HG03060 (cell line): Measurements from ENCODE around the gene FBXW2.
"Not testable (repeated sequence)": the region's sequence is repeated elsewhere in the genome, so short reads cannot be mapped to it uniquely, and the experiment has no call there.

Source experiments
- ATAC-seq: cut with Tn5 transposase; IDR thresholded peaks from one replicate; pipeline ENCODE4 v1.9.1; 2021; ENCODE audit warnings: low read depth, moderate number of reproducible peaks; ENCODE audit not compliant: unreplicated experiment

FBXW2 gene, protein sequence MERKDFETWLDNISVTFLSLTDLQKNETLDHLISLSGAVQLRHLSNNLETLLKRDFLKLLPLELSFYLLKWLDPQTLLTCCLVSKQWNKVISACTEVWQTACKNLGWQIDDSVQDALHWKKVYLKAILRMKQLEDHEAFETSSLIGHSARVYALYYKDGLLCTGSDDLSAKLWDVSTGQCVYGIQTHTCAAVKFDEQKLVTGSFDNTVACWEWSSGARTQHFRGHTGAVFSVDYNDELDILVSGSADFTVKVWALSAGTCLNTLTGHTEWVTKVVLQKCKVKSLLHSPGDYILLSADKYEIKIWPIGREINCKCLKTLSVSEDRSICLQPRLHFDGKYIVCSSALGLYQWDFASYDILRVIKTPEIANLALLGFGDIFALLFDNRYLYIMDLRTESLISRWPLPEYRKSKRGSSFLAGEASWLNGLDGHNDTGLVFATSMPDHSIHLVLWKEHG

DNA sequence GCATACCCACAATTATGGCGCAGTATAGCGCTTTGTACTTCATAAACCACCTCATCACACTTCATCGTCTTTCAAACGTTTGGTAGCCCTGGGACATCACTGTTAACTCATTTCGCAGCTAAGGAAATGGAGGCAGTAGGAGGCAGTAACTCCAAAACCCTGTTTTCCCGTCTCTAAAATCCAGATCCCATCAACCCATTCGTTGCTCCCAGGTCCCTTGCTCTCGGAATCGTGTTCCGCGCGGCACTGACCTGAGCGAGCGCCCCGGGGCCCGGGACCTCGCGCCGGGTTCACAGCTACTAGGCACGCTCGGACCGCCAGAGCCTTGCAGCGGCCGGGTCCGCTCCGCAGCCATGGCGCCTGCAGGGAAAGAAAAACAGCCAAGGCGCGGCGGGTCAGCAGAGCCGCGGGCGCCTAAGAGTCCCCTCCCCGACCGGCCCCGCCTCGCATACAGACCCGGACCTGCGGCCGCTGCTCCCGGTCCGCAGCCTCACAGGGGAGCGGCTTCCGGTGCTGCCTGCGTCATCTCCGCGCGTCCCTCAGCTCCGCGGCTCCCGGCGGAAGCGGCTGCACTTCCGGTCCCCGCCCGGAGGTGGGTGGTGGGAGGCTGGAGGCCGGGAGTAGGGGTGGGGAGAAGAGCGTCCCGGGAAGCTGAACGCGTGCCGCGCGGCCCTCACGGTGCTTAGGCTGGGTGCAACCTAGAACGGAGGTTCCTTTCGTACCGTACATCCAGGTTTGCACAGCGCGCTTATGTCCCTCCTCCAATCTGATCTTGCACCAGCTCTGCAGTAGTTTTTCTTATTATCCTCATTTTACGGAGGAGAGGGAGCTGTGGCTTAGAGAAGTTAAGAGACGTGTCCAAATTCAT is at the start of gene FBXW2:
Gene FBXW2 (minus strand): TSS at position 519 of the 868 bp plus-strand sequence. CDS start 5,158 bp downstream, outside the sequence.
- ATAC-seq: peak; percentile 63

DNA sequence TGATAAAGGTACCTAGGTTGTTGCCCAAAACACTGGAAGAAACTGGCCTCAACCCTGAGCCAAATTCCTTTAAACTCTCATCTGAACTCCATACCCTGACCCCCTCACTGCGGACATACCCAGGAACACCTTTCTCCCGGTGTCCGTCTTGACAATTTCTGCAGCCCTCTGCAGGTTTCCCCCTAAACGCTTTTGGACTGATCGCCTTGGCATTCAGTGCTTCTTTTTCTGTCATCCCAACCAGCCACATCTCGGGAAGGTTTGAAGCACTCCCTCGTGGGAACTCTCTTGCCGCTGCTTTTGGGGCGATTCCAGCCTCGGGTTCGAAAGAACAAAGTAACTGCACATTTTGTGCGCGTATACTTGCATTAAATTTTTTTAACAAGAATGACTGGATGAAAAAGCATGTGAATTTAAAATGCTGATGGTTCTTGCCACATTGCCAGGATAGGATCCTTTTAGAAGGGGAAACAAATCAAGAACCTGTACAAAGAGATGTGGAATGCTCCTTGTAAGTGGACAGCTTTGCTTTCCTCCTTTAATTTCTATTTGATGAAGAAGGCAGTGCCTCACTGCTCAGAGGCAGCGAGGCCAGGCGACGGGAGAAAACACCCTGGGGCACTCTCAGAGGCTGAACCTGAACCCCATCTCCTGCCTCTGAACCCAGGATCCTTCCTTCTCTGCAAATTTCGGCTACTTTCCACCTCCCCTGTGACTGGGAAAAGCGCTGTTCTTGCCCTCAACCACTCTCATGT is 48.9 kb upstream of the FBXW2 start:
- no peak for ATAC-seq

DNA sequence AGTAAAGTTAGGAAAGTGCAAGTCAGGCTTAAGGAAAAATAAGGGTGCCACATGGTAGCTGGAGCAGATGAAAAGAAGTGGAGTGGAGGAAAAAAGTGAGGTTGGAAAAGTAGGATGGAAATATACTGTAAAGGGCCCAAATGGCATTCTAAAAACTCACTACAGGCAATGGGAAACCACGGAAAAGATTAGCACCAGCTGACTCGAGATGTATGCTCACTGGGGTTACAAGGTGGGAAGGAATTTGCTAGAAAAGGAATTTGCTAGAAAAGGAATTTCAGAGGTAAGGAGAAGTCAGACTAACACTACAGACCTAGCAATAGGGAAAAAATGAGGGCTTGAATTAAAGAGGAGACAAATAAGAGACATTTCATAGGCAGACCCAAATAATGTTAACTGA is 45.9 kb upstream of the FBXW2 start:
- no peak for ATAC-seq

DNA sequence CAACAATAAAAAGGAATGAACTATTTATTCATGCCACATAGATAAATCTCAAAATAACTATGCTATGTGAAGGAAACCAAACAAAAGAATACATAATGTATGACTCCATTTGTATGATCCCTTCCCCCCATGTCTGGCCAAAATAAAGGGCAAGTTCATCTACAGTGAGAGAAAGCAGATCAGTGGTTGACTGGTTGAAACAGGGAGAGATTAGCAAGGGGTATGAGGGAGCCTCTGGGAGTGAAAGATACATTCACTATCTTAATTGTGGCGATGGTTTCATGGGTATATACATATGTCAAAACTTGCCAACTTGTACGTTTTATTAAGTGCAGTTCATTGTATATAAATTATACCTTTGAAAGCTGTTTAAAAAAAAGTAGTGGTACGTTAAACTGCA is 44.7 kb upstream of the FBXW2 start:
- no peak for ATAC-seq

DNA sequence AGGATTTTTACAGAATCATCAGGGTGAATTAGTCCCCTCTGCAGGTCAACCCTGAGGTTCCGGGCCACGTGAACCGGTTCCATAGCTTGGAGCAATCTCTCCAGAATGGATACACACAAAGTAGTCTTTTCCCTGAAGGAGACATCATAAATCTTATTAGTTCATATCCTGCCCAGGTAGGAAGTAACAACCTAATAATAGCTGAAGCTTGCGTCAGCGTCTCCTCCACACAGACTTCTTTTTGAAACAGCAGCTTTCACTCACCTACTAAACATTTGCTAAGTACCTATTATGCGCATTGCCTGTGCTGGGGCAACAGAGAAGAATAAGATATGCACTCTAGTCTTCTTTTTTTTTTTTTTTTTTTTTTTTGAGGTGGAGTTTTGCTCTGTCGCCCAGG is 40.1 kb upstream of the FBXW2 start:
- no peak for ATAC-seq

DNA sequence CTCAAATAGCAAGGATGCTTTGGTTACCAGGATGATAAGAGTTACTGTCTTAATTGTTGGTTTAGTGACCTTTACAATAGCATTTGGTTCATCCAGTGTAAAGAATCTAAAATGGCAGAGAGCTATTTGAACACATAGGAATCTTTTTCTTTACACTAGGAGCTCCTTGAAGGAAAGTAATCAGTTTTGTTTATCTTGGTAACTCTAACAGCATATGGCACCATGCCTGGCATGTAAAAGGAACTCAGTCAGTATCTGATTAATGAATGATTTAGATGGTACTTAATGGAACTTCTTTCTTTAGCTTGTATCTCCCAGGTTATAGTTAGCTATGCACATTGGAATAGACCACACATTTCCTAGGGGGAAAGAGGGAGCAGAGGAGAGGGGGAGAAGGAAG is 39.6 kb upstream of the FBXW2 start:
- ATAC-seq: no peak

DNA sequence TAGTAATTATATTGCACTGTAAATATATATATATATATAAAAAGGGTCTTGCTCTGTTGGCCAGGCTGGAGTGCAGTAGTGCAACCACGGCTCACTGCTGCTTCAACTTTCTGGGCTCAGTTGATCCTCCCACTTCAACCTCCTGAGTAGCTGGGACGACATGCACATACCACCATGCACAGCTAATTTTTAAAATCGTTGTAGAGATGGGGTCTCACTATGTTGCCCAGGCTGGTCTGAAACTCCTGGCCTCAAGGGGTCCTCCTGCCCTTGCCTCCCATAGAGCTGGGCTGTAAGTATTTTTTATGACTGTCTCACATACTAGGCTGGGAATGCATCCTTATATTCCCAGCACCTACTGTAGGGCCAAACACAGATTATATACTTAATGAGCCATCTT is 37.6 kb upstream of the FBXW2 start:
- ATAC-seq: no peak

DNA sequence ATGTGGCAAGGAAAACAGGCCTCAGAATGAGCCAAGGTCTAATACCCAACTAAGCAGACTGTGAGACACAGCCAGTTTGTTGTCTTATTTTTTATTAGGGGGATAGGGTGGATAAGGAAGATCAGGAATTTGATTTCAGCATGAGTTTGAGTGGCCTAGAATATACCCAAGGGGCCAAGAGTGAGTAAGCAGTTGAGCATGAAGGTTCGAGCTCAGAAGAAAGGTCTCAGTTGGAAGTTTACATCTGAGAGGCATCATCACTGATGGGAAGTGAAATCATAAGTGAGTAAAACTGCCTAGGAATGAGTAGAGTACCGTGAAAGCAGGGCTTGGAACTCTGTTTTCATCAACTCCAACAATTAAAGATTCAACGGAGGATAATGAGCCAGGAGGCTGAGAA is 36.9 kb upstream of the FBXW2 start:
- no peak for ATAC-seq

DNA sequence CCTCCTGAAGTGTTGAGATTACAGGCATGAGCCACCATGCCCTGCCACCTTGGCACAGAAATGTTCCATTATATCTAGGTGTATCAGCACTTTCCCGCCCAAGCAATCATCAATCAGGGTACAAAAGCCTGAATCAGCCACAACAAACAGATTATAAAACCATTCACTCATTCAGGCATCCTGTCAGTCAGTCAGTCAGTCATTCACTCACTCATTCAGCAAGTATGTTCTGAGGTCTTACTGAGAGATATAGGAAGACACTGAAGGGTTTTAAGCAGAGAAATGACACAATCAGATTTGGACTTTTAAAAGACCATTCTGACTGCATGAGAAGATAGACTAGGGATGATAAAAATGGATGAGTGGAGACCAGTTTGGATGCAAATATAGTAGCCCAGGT is 36.4 kb upstream of the FBXW2 start:
- ATAC-seq: no peak

DNA sequence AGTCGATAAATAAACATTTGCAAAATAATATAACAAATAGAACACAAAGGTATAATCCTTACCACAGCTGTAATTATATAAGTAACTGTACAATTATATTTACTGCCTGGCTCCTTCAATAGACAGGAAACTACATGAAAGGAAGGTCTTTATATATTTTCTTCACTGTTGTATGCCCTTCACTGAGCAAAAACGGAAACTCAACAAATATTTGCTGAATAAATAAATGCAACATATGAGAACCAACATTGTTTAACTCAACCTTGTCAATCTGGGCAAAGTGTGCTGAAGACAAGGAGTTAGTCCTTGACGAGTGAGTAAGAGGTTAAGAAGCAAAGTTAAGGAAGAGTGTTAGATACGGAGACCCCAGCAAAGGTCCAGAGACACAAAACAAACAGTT is 26.9 kb upstream of the FBXW2 start:
- no peak for ATAC-seq

DNA sequence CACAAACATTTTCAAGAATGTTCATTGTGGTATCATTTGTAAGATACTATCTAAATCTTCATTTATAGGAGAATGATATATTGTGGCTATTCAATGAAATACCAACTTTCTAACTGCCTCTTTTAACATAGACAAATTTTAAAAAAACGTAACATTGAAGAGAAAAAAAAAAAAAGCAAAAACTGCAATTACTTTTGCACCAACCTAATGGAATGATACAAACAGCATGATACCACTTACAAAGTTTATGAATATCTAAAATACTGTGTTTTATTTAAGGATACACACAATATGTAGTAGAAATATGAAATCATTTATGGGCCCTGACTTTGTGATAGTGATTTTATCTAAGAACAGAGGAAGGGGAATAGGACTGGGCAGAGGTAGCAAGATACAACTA is 25.4 kb upstream of the FBXW2 start:
- no peak for ATAC-seq

DNA sequence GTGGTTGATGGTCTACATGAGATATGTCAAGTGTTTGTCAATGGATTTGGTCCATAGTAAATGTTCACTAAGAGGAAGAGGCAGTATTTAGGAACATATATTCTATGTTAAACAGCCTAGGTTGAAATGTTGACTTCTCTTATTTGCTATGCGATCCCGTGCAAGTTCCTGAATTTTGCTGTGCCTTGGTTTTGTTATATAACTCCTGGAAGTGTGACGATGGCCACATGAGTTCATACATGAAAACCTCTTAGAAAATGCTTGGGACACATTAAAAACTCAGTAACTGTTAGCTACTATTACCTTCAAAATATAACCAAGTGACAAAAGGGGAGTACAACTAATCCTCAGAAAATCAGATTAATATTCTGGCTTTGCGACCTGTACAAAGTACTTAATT is 21.9 kb upstream of the FBXW2 start:
- no peak for ATAC-seq

DNA sequence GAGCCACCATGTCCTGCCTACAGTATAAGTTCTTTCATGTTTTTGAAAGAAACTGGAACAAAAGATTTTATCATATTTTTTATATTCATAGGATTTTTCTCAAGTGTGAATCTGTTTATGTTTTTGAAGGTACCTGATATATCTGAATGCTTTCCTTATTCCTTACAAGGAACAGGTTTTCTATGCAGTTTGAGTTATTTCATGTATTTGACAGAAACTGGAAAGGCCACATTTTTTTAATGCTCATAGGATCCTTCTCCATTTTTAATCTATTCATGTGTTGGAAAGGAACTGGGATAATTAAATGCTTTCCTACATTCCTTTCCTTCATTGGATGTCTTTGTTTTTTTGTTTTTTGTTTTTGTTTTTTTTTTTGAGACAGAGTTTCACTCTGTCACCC is 15.7 kb upstream of the FBXW2 start:
- no peak for ATAC-seq

DNA sequence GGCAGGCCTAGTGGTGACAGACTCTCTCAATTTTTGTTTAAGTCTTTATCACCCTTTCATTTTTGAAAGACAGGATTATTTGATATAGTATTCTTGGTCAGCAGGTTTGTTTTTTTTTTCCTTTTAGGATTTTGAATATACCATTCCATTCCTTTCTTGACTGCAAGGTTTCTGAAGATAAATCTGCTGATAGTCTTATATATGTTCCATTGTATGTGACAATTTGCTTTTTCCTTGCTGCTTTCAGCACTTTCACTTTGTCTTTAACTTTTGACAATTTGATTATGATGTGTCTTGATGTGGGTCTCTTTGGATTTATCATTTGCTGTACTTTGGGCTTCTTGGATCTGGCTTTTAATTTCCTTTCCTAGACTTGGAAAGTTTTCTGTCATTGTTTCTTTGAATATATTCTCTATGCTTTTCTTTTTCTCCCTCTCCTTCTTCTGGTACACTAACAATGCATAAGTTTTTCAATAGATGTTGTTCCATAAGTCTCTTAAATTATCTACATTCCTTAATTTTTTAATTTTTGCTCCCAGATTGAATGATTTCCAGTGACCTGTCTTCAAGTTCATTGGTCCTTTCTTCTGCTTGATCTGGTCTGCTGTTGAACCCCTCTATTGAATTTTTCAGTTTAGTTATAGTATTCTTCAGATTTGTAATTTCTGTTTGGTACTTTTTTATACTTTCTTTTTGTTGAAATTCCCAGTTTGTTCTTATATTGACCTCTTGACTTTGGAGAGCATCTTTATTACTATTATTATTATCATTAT is 14.6 kb upstream of the FBXW2 start:
- ATAC-seq: no peak

DNA sequence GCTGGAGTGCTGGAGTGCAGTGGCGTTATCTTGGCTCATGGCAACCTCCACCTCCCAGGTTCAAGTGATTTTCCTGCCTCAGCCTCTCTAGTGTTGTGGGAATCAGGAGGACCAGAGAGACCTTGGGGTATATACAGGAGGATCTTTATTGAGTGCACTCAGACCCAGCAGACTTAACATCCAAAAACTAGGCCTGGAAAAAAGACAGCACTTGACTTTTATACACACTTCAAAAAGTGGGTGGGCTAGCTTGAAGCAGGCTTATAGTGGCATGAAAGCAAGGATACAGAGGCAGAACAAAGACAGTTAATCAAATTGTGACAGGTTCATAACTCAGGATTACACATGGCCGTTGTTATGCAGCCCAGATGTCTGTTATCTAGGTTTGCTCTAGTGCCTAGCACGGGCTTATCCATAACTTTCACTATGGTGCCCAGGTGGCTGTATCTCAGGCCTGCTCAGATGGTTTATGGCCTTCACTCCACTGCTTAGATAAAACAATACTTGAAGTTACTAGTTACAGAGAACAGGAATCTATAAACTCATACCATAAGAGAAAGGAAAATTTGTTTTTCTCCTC is 11.7 kb upstream of the FBXW2 start:
- ATAC-seq: not testable (repeated sequence)

DNA sequence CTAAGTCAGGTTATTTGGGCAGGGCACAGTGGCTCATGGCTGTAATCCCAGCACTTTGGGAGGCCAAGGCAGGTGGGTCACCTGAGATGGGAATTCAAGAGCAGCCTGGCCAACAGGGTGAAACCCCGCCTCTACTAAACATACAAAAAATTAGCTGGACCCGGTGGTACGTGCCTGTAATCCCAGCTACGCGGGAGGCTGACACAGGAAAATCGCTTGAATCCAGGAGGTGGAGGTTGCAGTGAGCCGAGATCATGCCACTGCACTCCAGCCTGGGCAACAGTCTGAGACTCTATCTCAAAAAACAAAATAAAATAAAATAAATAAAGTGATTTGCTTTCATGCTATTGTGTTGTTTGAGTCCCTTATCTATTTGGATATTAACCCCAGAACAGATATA is 8.2 kb upstream of the FBXW2 start:
- no peak for ATAC-seq

DNA sequence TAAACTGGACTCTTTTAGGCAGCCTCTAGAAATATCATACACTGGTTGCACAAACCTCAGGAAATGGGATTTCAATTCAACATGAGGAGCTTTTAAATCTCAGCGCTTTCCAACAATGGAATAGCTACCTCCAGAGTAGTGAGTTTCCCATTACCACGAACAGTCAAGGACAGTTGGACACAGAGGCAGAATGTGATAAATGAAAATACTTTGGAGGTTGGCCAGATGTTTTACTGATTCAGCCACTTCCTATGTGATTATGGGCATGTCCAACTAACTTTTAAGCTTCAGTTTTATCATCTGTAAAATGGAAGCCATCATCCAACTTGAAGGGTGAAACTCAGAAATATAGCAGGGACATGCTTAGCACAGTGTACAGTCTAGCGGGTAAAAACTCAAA is 2.1 kb downstream of the FBXW2 start:
- ATAC-seq: no peak

DNA sequence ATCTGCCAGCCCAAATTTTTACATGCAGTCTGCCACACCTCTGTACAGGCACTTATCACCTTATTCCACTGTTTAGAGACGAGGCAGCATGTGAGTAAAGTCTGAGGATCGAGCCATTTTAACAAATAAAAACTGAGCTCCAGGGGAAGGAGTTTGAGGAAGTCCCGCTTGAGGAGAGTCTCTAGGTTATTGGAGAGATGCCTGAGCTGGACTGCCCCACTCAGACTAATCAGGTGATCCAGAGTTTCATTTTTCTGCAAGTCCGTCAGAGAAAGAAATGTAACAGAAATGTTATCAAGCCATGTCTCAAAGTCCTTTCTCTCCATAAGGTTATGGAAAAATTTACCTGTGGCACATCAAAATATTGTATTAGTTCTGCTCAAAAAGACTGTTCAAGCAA is 5.3 kb downstream of the FBXW2 start:
- no peak for ATAC-seq

DNA sequence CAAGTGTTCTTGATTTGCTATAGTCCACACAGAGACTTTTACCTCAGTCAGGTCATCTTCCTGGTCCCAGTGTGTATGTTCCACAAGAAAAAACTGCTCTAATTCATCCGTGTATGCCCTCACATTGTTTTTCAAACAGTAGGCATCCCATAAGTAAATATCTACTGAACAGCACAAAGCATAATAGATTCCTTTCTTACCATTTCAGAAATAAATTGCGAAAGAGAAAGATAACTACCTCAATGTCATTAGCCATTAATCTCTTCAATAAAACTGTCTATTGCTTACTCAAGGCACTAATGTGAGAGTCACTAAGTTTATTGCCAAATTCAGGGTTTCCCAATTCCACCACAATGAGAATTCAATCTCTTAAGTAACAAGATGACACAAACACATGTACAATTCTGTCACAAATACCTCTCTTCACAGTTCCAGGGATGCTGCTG is 9.6 kb downstream of the FBXW2 start:
- no peak for ATAC-seq

DNA sequence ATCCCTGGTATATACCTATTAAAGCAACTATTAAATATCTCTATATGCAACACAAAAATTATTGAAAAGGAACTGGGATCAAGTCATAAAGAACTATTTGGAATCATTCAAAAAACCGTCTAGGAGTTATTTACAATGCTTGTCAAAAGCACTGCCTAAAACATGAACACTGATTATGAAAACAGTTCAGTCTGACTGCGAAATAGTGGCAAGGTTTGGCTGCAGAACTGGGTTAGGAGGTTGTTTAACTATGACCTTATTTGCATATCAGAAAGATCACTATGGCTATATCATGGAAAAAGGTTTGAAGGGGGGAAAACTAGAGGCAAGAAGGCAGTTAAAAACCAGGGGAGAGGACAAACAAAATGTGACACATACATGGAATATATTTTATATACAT is 12.0 kb downstream of the FBXW2 start:
- no peak for ATAC-seq
